Measurements from ENCODE around the gene OSBPL2. TPM values are rescaled to one million over a fixed set of nuclear protein-coding genes. Genes with fewer than 3 reads are reported as not detected.

OSBPL2 gene
- total RNA-seq, 1 donor from 2014 or later = 49.8 TPM

GRCh38 chr20:62325172-62325905, 87.0 kb downstream of the OSBPL2 start:
- Histone ChIP-seq H3K27me3 (ENCODE audit: control insufficient read depth, insufficient read depth, low read length) (no peaks in the 10 kb centered on the region), H3K36me3 (ENCODE audit: control insufficient read depth, insufficient read depth, low read length) (peaks cover 75% of the 10 kb centered on the region), H3K4me3 (ENCODE audit: low read depth, low read length) (no peak overlapping the region)
- DNase-seq (ENCODE audit: low read depth) = no peak
- FAIRE-seq = no peak
- no peak for TF ChIP-seq CTCF (IDR thresholded peaks at IDR 0.05; ENCODE audit: insufficient read depth, low read length, severe bottlenecking)

- H3K36me3 ChIP-seq (ENCODE audit: control insufficient read depth, insufficient read depth, low read length) = peaks cover 74% of the 10 kb centered on the region
- DNase-seq (ENCODE audit: low read depth) (no peak), FAIRE-seq (no peak)
- no peaks in the 10 kb centered on the region for H3K27me3 ChIP-seq (ENCODE audit: control insufficient read depth, insufficient read depth, low read length)
- no peak for TF ChIP-seq CTCF (IDR thresholded peaks at IDR 0.05; ENCODE audit: insufficient read depth, low read length, severe bottlenecking)
- no peak overlapping the region for H3K4me3 ChIP-seq (ENCODE audit: low read depth, low read length)
Observed at GRCh38 chr20:62326559-62326958, 88.2 kb downstream of the OSBPL2 start.

GRCh38 chr20:62326959-62327725, 88.8 kb downstream of the OSBPL2 start:
- Histone ChIP-seq H3K36me3 (ENCODE audit: control insufficient read depth, insufficient read depth, low read length) (peaks cover 74% of the 10 kb centered on the region), H3K27me3 (ENCODE audit: control insufficient read depth, insufficient read depth, low read length) (no peaks in the 10 kb centered on the region), H3K4me3 (ENCODE audit: low read depth, low read length) (no peak overlapping the region)
- DNase-seq (ENCODE audit: low read depth) (no peak), FAIRE-seq (no peak)
- no peak for TF ChIP-seq CTCF (IDR thresholded peaks at IDR 0.05; ENCODE audit: insufficient read depth, low read length, severe bottlenecking)

GRCh38 chr20:62327726-62328495, 89.6 kb downstream of the OSBPL2 start:
- no peak for TF ChIP-seq CTCF (IDR thresholded peaks at IDR 0.05; ENCODE audit: insufficient read depth, low read length, severe bottlenecking)
- no peak overlapping the region for H3K4me3 ChIP-seq (ENCODE audit: low read depth, low read length)
- FAIRE-seq (no peak), DNase-seq (ENCODE audit: low read depth) (no peak)
- no peaks in the 10 kb centered on the region for H3K27me3 ChIP-seq (ENCODE audit: control insufficient read depth, insufficient read depth, low read length)
- H3K36me3 ChIP-seq (ENCODE audit: control insufficient read depth, insufficient read depth, low read length) = peaks cover 73% of the 10 kb centered on the region

- no peak overlapping the region for H3K4me3 ChIP-seq (ENCODE audit: low read depth, low read length)
- peaks cover 74% of the 10 kb centered on the region for H3K36me3 ChIP-seq (ENCODE audit: control insufficient read depth, insufficient read depth, low read length)
- no peak for DNase-seq (ENCODE audit: low read depth)
- no peak for TF ChIP-seq CTCF (IDR thresholded peaks at IDR 0.05; ENCODE audit: insufficient read depth, low read length, severe bottlenecking)
- H3K27me3 ChIP-seq (ENCODE audit: control insufficient read depth, insufficient read depth, low read length) = no peaks in the 10 kb centered on the region
- no peak for FAIRE-seq
Observed at GRCh38 chr20:62328684-62329388, 90.5 kb downstream of the OSBPL2 start.

All from bronchial epithelial cell (primary cell).